Thymus (tissue), 11 donors: Measurements from ENCODE around the gene ZNF341. TPM values are rescaled to one million over a fixed set of nuclear protein-coding genes. Genes with fewer than 3 reads are reported as not detected.

Source experiments
- DNase-seq, 9 donors: peaks; one replicate each; pipeline ENCODE4 v3.0.0-alpha.2; 2013; ENCODE audit warnings: low spot score in 9 of 9, low read depth in 6 of 9, missing footprints in 1 of 9
- H3K27ac ChIP-seq, 2 donors: one replicate each; pipeline ENCODE4 v1.5.1; 2013; ENCODE audit warnings: control low read depth in 1 of 2, low read depth in 1 of 2, low read length in 1 of 2, mild to moderate bottlenecking in 1 of 2, moderate library complexity in 1 of 2
- H3K27me3 ChIP-seq, 2 donors: one replicate each; pipeline ENCODE4 v1.5.1; 2013; ENCODE audit warnings: low read length in 1 of 2; ENCODE audit not compliant: control insufficient read depth in 2 of 2, insufficient read depth in 1 of 2
- H3K36me3 ChIP-seq, 2 donors: one replicate each; pipeline ENCODE4 v1.5.1; 2013; ENCODE audit warnings: low read length in 1 of 2, mild to moderate bottlenecking in 1 of 2, moderate library complexity in 1 of 2; ENCODE audit not compliant: control insufficient read depth in 2 of 2, insufficient read depth in 2 of 2
- H3K4me1 ChIP-seq, 2 donors: one replicate each; pipeline ENCODE4 v1.5.1; 2013; ENCODE audit warnings: low read length in 2 of 2; ENCODE audit not compliant: control insufficient read depth in 2 of 2, insufficient read depth in 2 of 2
- H3K4me3 ChIP-seq, 2 donors: one replicate each; pipeline ENCODE4 v1.5.1; 2013; ENCODE audit warnings: low read length in 2 of 2, control low read depth in 1 of 2, mild to moderate bottlenecking in 1 of 2
- H3K9me3 ChIP-seq, 2 donors: one replicate each; pipeline ENCODE4 v1.5.1; 2013; ENCODE audit warnings: low read length in 1 of 2, mild to moderate bottlenecking in 1 of 2; ENCODE audit not compliant: control insufficient read depth in 2 of 2, insufficient read depth in 1 of 2
- WGBS: extraction: QIAGEN DNeasy Blood & Tissue Kit; methylation state at CpG from one replicate; pipeline ENCODE4 v1.1.7; 2013; 5-methylcytosine and 5-hydroxymethylcytosine counted together
- polyA plus RNA-seq: library from polyadenylated mRNA; stranded (reverse); fragments of 200-250 nt; gene quantifications from one replicate; pipeline ENCODE4 v1.2.3, GENCODE V29; 2013
- total RNA-seq: library from RNA; stranded (reverse); fragments of 120-200 nt; gene quantifications from one replicate; pipeline ENCODE4 v1.2.4, GENCODE V29; 2013
- donor health status: healthy.

Gene ZNF341
- total and polyA plus RNA-seq, 2 donors = 1.6 to 4.7 TPM

- WGBS = 89% methylated on average over 14 of the region's 14 CpGs
- no peak overlapping the region for H3K4me3 ChIP-seq
- H3K36me3 ChIP-seq = peaks cover 40 to 47% of the 10 kb centered on the region in 2 donors
- H3K4me1 ChIP-seq = no peaks in the 10 kb centered on the region
- no peak overlapping the region for H3K27ac ChIP-seq
- DNase-seq = no peak
- no peaks in the 10 kb centered on the region for H3K9me3 ChIP-seq
- H3K27me3 ChIP-seq = no peaks in the 10 kb centered on the region
Observed at GRCh38 chr20:33710681-33711445, 20.9 kb upstream of the ZNF341 start.

GRCh38 chr20:33711446-33711738 is 20.4 kb upstream of the ZNF341 start:
- no peaks in the 10 kb centered on the region for H3K9me3 ChIP-seq
- H3K4me1 ChIP-seq = no peaks in the 10 kb centered on the region
- no peaks in the 10 kb centered on the region for H3K27me3 ChIP-seq
- peaks cover 37 to 47% of the 10 kb centered on the region in 2 donors for H3K36me3 ChIP-seq
- no peak overlapping the region for H3K27ac ChIP-seq
- WGBS = 95% methylated on average over 1 of the region's 1 CpG
- H3K4me3 ChIP-seq = no peak overlapping the region
- DNase-seq = no peak

GRCh38 chr20:33713865-33714367 is 17.9 kb upstream of the ZNF341 start:
- no peak overlapping the region for H3K4me3 ChIP-seq
- no peaks in the 10 kb centered on the region for H3K27me3 ChIP-seq
- no peak for DNase-seq
- WGBS = 98% methylated on average over 10 of the region's 10 CpGs
- H3K36me3 ChIP-seq = peaks cover 23 to 41% of the 10 kb centered on the region in 2 donors
- H3K4me1 ChIP-seq = no peaks in the 10 kb centered on the region
- H3K27ac ChIP-seq = no peak overlapping the region
- no peaks in the 10 kb centered on the region for H3K9me3 ChIP-seq

- WGBS = 99% methylated on average over 2 of the region's 2 CpGs
- H3K27ac ChIP-seq = no peak overlapping the region
Observed at GRCh38 chr20:33716498-33716897, 15.3 kb upstream of the ZNF341 start.

GRCh38 chr20:33719277-33719988 is 12.4 kb upstream of the ZNF341 start:
- no peaks in the 10 kb centered on the region for H3K27me3 ChIP-seq
- peaks cover 0 to 4% of the 10 kb centered on the region in 2 donors for H3K9me3 ChIP-seq
- H3K27ac ChIP-seq = peak overlapping the region; percentile 80 to 90
- 69% methylated on average over 13 of the region's 13 CpGs for WGBS
- DNase-seq = peak in 1 of 9 donors; percentile 6
- peak overlapping the region; percentile 65 to 72 for H3K4me3 ChIP-seq
- peaks cover 6 to 10% of the 10 kb centered on the region in 2 donors for H3K4me1 ChIP-seq
- H3K36me3 ChIP-seq = peaks cover 2 to 6% of the 10 kb centered on the region in 2 donors

More at GRCh38 chr20:33716498-33716897, 15.3 kb upstream of the ZNF341 start:
- Histone ChIP-seq H3K4me3 (no peak overlapping the region), H3K4me1 (peaks cover 6 to 10% of the 10 kb centered on the region in 2 donors), H3K27me3 (no peaks in the 10 kb centered on the region), H3K36me3 (peaks cover 15 to 31% of the 10 kb centered on the region in 2 donors), H3K9me3 (peaks cover 0 to 4% of the 10 kb centered on the region in 2 donors)
- no peak for DNase-seq

GRCh38 chr20:33719989-33720709 is 11.6 kb upstream of the ZNF341 start, which contains the start of gene PXMP4:
Gene PXMP4 (minus strand): TSS chr20:33720310. CDS start chr20:33720207, 103 bp downstream.
- Histone ChIP-seq H3K4me1 (peaks cover 6 to 10% of the 10 kb centered on the region in 2 donors), H3K36me3 (no peaks in the 10 kb centered on the region), H3K27ac (peak within 1 kb of the TSS; percentile 80 to 90), H3K9me3 (peaks cover 0 to 4% of the 10 kb centered on the region in 2 donors), H3K4me3 (peak within 1 kb of the TSS; percentile 65 to 72), H3K27me3 (no peaks in the 10 kb centered on the region)
- DNase-seq = peak; percentile 83 to 98 (median 93)
- 4% methylated on average over 46 of the region's 46 CpGs for WGBS

GRCh38 chr20:33721391-33722140 is 10.2 kb upstream of the ZNF341 start:
- H3K27ac ChIP-seq = no peak overlapping the region
- no peaks in the 10 kb centered on the region for H3K36me3 ChIP-seq
- WGBS = 98% methylated on average over 11 of the region's 11 CpGs
- H3K9me3 ChIP-seq = peaks cover 0 to 4% of the 10 kb centered on the region in 2 donors
- H3K4me1 ChIP-seq = peaks cover 6 to 10% of the 10 kb centered on the region in 2 donors
- no peaks in the 10 kb centered on the region for H3K27me3 ChIP-seq
- no peak for DNase-seq
- H3K4me3 ChIP-seq = no peak overlapping the region

- Histone ChIP-seq H3K4me3 (no peak overlapping the region), H3K9me3 (peaks cover 0 to 4% of the 10 kb centered on the region in 2 donors), H3K27me3 (no peaks in the 10 kb centered on the region), H3K27ac (no peak overlapping the region), H3K36me3 (no peaks in the 10 kb centered on the region), H3K4me1 (peaks cover under 1 to 4% of the 10 kb centered on the region in 2 donors)
- whole genome bisulfite sequencing = 96% methylated on average over 14 of the region's 14 CpGs
- no peak for DNase-seq
Observed at GRCh38 chr20:33724439-33725094, 7.2 kb upstream of the ZNF341 start.
